Liver (tissue), 9 donors: ENCODE results near the gene PARL. TPM values are rescaled to one million over a fixed set of nuclear protein-coding genes. Genes with fewer than 3 reads are reported as not detected.

Experiments used
- DNase-seq: peaks from one replicate; pipeline ENCODE4 v3.0.0-alpha.2; 2017; ENCODE audit warnings: low spot score
- H3K27ac ChIP-seq, 2 donors: one replicate each; pipeline ENCODE4 v1.7.0; 2013; ENCODE audit warnings: inconsistent platforms in 2 of 2, low read length in 2 of 2, control low read depth in 1 of 2, low read depth in 1 of 2, mild to moderate bottlenecking in 1 of 2
- H3K27me3 ChIP-seq, 4 donors: one replicate each; pipeline versions ENCODE4 v1.6.1 to v1.7.0; 2013; ENCODE audit warnings: low read length in 3 of 4, inconsistent platforms in 1 of 4, mild to moderate bottlenecking in 1 of 4, moderate library complexity in 1 of 4; ENCODE audit not compliant: control insufficient read depth in 4 of 4, insufficient read depth in 4 of 4
- H3K36me3 ChIP-seq, 4 donors: one replicate each; pipeline versions ENCODE4 v1.6.1 to v1.7.0; 2013; ENCODE audit warnings: low read length in 3 of 4, mild to moderate bottlenecking in 3 of 4, low read depth in 1 of 4, moderate library complexity in 1 of 4; ENCODE audit not compliant: control insufficient read depth in 4 of 4, insufficient read depth in 3 of 4
- H3K4me1 ChIP-seq, 4 donors: one replicate each; pipeline versions ENCODE4 v1.6.1 to v1.7.0; 2013; ENCODE audit warnings: low read length in 3 of 4, mild to moderate bottlenecking in 3 of 4, moderate library complexity in 1 of 4; ENCODE audit not compliant: control insufficient read depth in 4 of 4, insufficient read depth in 4 of 4
- H3K4me3 ChIP-seq, 3 donors: one replicate each; pipeline versions ENCODE4 v1.6.1 to v1.7.0; 2013; ENCODE audit warnings: low read length in 3 of 3, control low read depth in 1 of 3, low read depth in 1 of 3, mild to moderate bottlenecking in 1 of 3
- H3K9ac ChIP-seq, 2 donors: one replicate each; pipeline ENCODE4 v1.7.0; 2013; ENCODE audit warnings: low read length in 2 of 2, mild to moderate bottlenecking in 2 of 2, moderate library complexity in 2 of 2, control low read depth in 1 of 2, low read depth in 1 of 2
- H3K9me3 ChIP-seq, 4 donors: one replicate each; pipeline versions ENCODE4 v1.6.1 to v1.7.0; 2013; ENCODE audit warnings: low read length in 3 of 4; ENCODE audit not compliant: control insufficient read depth in 4 of 4
- CTCF ChIP-seq: fragments of 150-350 bp; IDR thresholded peaks from 2 replicates; pipeline ENCODE4 v1.5.1; 2017; ENCODE audit warnings: improper control_type of control experiment, low read depth, low read length; ENCODE audit not compliant: missing input control
- EGR1 ChIP-seq, 2 donors: IDR thresholded peaks; 2 replicates each; pipeline ENCODE4 v1.6.1; 2016 to 2018; ENCODE audit warnings: antibody characterized with exemption in 2 of 2, low read depth in 2 of 2
- FOXA1 ChIP-seq: IDR thresholded peaks from 2 replicates; pipeline ENCODE4 v1.6.1; 2016; ENCODE audit warnings: antibody characterized with exemption
- FOXA2 ChIP-seq: IDR thresholded peaks from 2 replicates; pipeline ENCODE4 v1.6.1; 2016; ENCODE audit warnings: antibody characterized with exemption
- GABPA ChIP-seq, 2 donors: IDR thresholded peaks in 1 of 2; conservative IDR thresholded peaks in 1 of 2; 2 replicates each; pipeline ENCODE4 v1.6.1; 2016; ENCODE audit warnings: antibody characterized with exemption in 2 of 2, mild to moderate bottlenecking in 1 of 2, moderate library complexity in 1 of 2
- HNF4A ChIP-seq, 2 donors: conservative IDR thresholded peaks; 2 replicates each; pipeline ENCODE4 v1.6.1; 2016; ENCODE audit warnings: antibody characterized with exemption in 2 of 2, mild to moderate bottlenecking in 2 of 2
- JUND ChIP-seq, 2 donors: IDR thresholded peaks; 2 replicates each; pipeline ENCODE4 v1.6.1; 2016; ENCODE audit warnings: antibody characterized with exemption in 2 of 2
- MAX ChIP-seq: IDR thresholded peaks from 2 replicates; pipeline ENCODE4 v1.6.1; 2016; ENCODE audit warnings: antibody characterized with exemption
- NR2F2 ChIP-seq: IDR thresholded peaks from 2 replicates; pipeline ENCODE4 v1.6.1; 2016; ENCODE audit warnings: antibody characterized with exemption
- RAD21 ChIP-seq, 2 donors: IDR thresholded peaks; 2 replicates each; pipeline ENCODE4 v1.6.1; 2016; ENCODE audit warnings: antibody characterized with exemption in 2 of 2, mild to moderate bottlenecking in 2 of 2
- REST ChIP-seq: IDR thresholded peaks from 2 replicates; pipeline ENCODE4 v1.6.1; 2016; ENCODE audit warnings: antibody characterized with exemption, mild to moderate bottlenecking
- RXRA ChIP-seq, 2 donors: IDR thresholded peaks; 2 replicates each; pipeline ENCODE4 v1.6.1; 2017 to 2018; ENCODE audit warnings: antibody characterized with exemption in 2 of 2, mild to moderate bottlenecking in 1 of 2
- SP1 ChIP-seq: IDR thresholded peaks from 2 replicates; pipeline ENCODE4 v1.6.1; 2018; ENCODE audit warnings: antibody characterized with exemption, mild to moderate bottlenecking
- TAF1 ChIP-seq: conservative IDR thresholded peaks from 2 replicates; pipeline ENCODE4 v1.6.1; 2016; ENCODE audit warnings: antibody characterized with exemption, mild to moderate bottlenecking
- YY1 ChIP-seq: IDR thresholded peaks from 2 replicates; pipeline ENCODE4 v1.6.1; 2016; ENCODE audit warnings: antibody characterized with exemption, mild to moderate bottlenecking
- WGBS: extraction: QIAGEN DNeasy Blood & Tissue Kit; methylation state at CpG from one replicate; pipeline ENCODE4 v1.1.7; 2013; 5-methylcytosine and 5-hydroxymethylcytosine counted together
- polyA plus RNA-seq, 2 donors: library from polyadenylated mRNA; stranded (reverse) in 1 of 2; unstranded in 1 of 2; fragments of 200-250 nt in 1 of 2; fragments of >200 nt in 1 of 2; fragmentation: Nextera tagmentation in 1 of 2; extraction: Ambion mirVana in 1 of 2; gene quantifications; one replicate each; pipeline versions ENCODE4 v1.2.1 to v1.2.3, GENCODE V29; 2013 to 2015
- total RNA-seq, 2 donors: library from RNA; depleted of rRNA; stranded (reverse); fragments of >200 nt; gene quantifications; one replicate each; pipeline ENCODE4 v1.2.3, GENCODE V29; 2014
- TF ChIP-seq, protein P1 (sequence below): IDR thresholded peaks from 2 replicates; pipeline ENCODE4 v1.6.1; 2016; ENCODE audit warnings: antibody characterized with exemption
- TF ChIP-seq, protein P2 (sequence below): IDR thresholded peaks from 2 replicates; pipeline ENCODE4 v1.6.1; 2016; ENCODE audit warnings: antibody characterized with exemption
- donor health status: healthy.
- donor health status: healthy.
- donor health status: healthy.
- donor health status: healthy.
- donor health status: healthy.

Gene PARL
- total and polyA plus RNA-seq, 4 donors: 16.1 to 32.7 (median 22.1) TPM

GRCh38 chr3:183922421-183922820 is 37.7 kb upstream of the PARL start:
- DNase-seq: no peak
- no peak overlapping the region for H3K9ac ChIP-seq
- H3K9me3 ChIP-seq: no peaks in the 10 kb centered on the region
- peaks cover 0 to 9% (median 4%) of the 10 kb centered on the region in 4 donors for H3K36me3 ChIP-seq
- peaks cover 0 to 7% (median 5%) of the 10 kb centered on the region in 4 donors for H3K4me1 ChIP-seq
- no peaks in the 10 kb centered on the region for H3K27me3 ChIP-seq
- TF ChIP-seq HNF4A (conservative IDR thresholded peaks at IDR 0.05) (no peak), RAD21 (IDR thresholded peaks at IDR 0.05) (no peak), EGR1 (IDR thresholded peaks at IDR 0.05; ENCODE audit: low read depth in 2 of 2) (no peak), FOXA2 (no peak), GABPA (IDR thresholded peaks at IDR 0.05 in 1 of 2, conservative IDR thresholded peaks at IDR 0.05 in 1 of 2) (no peak), TAF1 (no peak), SP1 (no peak), MAX (no peak), JUND (IDR thresholded peaks at IDR 0.05) (no peak), FOXA1 (no peak), YY1 (no peak), REST (no peak)
- TF ChIP-seq, protein P1, sequence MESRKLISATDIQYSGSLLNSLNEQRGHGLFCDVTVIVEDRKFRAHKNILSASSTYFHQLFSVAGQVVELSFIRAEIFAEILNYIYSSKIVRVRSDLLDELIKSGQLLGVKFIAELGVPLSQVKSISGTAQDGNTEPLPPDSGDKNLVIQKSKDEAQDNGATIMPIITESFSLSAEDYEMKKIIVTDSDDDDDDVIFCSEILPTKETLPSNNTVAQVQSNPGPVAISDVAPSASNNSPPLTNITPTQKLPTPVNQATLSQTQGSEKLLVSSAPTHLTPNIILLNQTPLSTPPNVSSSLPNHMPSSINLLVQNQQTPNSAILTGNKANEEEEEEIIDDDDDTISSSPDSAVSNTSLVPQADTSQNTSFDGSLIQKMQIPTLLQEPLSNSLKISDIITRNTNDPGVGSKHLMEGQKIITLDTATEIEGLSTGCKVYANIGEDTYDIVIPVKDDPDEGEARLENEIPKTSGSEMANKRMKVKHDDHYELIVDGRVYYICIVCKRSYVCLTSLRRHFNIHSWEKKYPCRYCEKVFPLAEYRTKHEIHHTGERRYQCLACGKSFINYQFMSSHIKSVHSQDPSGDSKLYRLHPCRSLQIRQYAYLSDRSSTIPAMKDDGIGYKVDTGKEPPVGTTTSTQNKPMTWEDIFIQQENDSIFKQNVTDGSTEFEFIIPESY: no peak
- H3K4me3 ChIP-seq: no peak overlapping the region
- H3K27ac ChIP-seq: no peak overlapping the region
- 95% methylated on average over 4 of the region's 4 CpGs for WGBS

DNA sequence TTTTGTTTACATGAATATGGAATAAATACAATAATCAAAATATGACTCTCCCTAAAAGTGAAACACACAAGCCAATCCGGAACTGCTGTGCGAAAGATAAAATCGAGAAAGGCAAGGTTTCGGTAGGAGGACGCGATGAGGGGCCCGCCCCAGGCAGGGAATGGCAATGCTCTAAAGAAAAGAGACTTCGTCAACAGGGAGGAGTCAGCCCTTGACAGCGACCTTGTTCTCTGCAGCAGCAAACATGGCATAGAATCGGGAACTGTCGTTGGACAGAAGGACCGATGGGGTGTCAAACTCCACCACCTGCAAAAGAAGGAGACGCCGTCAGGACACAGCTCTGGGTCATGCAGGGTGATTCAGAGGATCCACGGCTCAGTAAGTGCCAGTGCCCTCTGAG is 36.4 kb upstream of the PARL start:
- Histone ChIP-seq H3K27ac (no peak overlapping the region), H3K9me3 (no peaks in the 10 kb centered on the region), H3K4me3 (no peak overlapping the region), H3K4me1 (no peaks in the 10 kb centered on the region), H3K9ac (no peak overlapping the region), H3K27me3 (no peaks in the 10 kb centered on the region), H3K36me3 (peaks cover 0 to 9% (median 4%) of the 10 kb centered on the region in 4 donors)
- WGBS: 96% methylated on average over 15 of the region's 15 CpGs
- no peak for DNase-seq
- TF ChIP-seq, protein P1: no peak
- TF ChIP-seq TAF1: no peak
- no peak for TF ChIP-seq FOXA1
- TF ChIP-seq EGR1 (IDR thresholded peaks at IDR 0.05; ENCODE audit: low read depth in 2 of 2): no peak
- no peak for TF ChIP-seq FOXA2
- TF ChIP-seq, protein P2, sequence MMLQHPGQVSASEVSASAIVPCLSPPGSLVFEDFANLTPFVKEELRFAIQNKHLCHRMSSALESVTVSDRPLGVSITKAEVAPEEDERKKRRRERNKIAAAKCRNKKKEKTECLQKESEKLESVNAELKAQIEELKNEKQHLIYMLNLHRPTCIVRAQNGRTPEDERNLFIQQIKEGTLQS: no peak
- TF ChIP-seq MAX: no peak
- TF ChIP-seq NR2F2: no peak
- TF ChIP-seq RAD21 (IDR thresholded peaks at IDR 0.05): no peak
- no peak for TF ChIP-seq RXRA (IDR thresholded peaks at IDR 0.05)
- TF ChIP-seq YY1: no peak
- no peak for TF ChIP-seq JUND (IDR thresholded peaks at IDR 0.05)
- TF ChIP-seq REST: no peak
- no peak for TF ChIP-seq CTCF
- no peak for TF ChIP-seq GABPA (IDR thresholded peaks at IDR 0.05 in 1 of 2, conservative IDR thresholded peaks at IDR 0.05 in 1 of 2)
- no peak for TF ChIP-seq HNF4A (conservative IDR thresholded peaks at IDR 0.05)
- no peak for TF ChIP-seq SP1
